Neural cell (in vitro differentiated cells): ENCODE results near the gene SEC61G. TPM values are rescaled to one million over a fixed set of nuclear protein-coding genes. Genes with fewer than 3 reads are reported as not detected.

Source experiments
- H2AFZ ChIP-seq: fragments of 200-600, 300-800 bp; sonication (generic), shearing (Covaris generic); 2 replicates; pipeline ENCODE4 v1.6.0; 2014; ENCODE audit warnings: low read depth, mild to moderate bottlenecking, antibody characterized with exemption, low read length, moderate library complexity
- H3F3A ChIP-seq: fragments of 200-600 bp; shearing (Covaris generic); 2 replicates; pipeline ENCODE4 v1.6.1; 2016; ENCODE audit warnings: mild to moderate bottlenecking, moderate library complexity, mixed read lengths, antibody characterized with exemption, low read length; ENCODE audit not compliant: insufficient read depth, poor library complexity, severe bottlenecking
- H3K27ac ChIP-seq: fragments of 200-600, 300-800 bp; sonication (generic), shearing (Covaris generic); 2 replicates; pipeline ENCODE4 v1.5.1; 2014; ENCODE audit warnings: mild to moderate bottlenecking, low read length, moderate library complexity
- H3K27me3 ChIP-seq: fragments of 300-800, 200-600 bp; sonication (generic), shearing (Covaris generic); 2 replicates; pipeline ENCODE4 v1.6.0; 2014; ENCODE audit warnings: mild to moderate bottlenecking, low read depth, low read length, moderate library complexity; ENCODE audit not compliant: insufficient read depth
- H3K36me3 ChIP-seq: fragments of 300-800, 200-600 bp; sonication (generic), shearing (Covaris generic); 2 replicates; pipeline ENCODE4 v1.5.1; 2014; ENCODE audit warnings: mild to moderate bottlenecking, antibody characterized with exemption, low read length, moderate library complexity; ENCODE audit not compliant: insufficient read depth
- H3K4me2 ChIP-seq: fragments of 300-800, 200-600 bp; sonication (generic), shearing (Covaris generic); 2 replicates; pipeline ENCODE4 v1.6.0; 2014; ENCODE audit warnings: mild to moderate bottlenecking, low read length
- H3K4me3 ChIP-seq: fragments of 300-800, 200-600 bp; sonication (generic), shearing (Covaris generic); 2 replicates; pipeline ENCODE4 v1.5.1; 2014; ENCODE audit warnings: mild to moderate bottlenecking, low read length, moderate library complexity
- H3K79me2 ChIP-seq: fragments of 200-600 bp; shearing (Covaris generic); replicated peaks from 2 replicates; pipeline ENCODE4 v1.6.0; 2014; ENCODE audit warnings: mild to moderate bottlenecking, low read length, moderate library complexity; ENCODE audit not compliant: insufficient read depth
- H3K9ac ChIP-seq: fragments of 300-800, 200-600 bp; sonication (generic), shearing (Covaris generic); 2 replicates; pipeline ENCODE4 v1.6.1; 2016; ENCODE audit warnings: mild to moderate bottlenecking, low read length, mixed read lengths
- H3K9me2 ChIP-seq: fragments of 200-600 bp; shearing (Covaris generic); 2 replicates; pipeline ENCODE4 v1.6.1; 2016; ENCODE audit warnings: mild to moderate bottlenecking, low read length, mixed read lengths; ENCODE audit not compliant: insufficient read depth
- H3K9me3 ChIP-seq: fragments of 200-600, 300-800 bp; sonication (generic), shearing (Covaris generic); 2 replicates; pipeline ENCODE4 v1.6.1; 2016; ENCODE audit warnings: mild to moderate bottlenecking, mixed run types, low read length, moderate library complexity, mixed read lengths
- H4K20me1 ChIP-seq: fragments of 200-600 bp; shearing (Covaris generic); 2 replicates; pipeline ENCODE4 v1.6.1; 2016; ENCODE audit warnings: mild to moderate bottlenecking, mixed run types; ENCODE audit not compliant: insufficient read depth
- CTCF ChIP-seq: fragments of 450-650 bp; IDR thresholded peaks from 2 replicates; pipeline ENCODE4 v1.5.1; 2014; ENCODE audit warnings: antibody characterized with exemption, mild to moderate bottlenecking, moderate library complexity; ENCODE audit not compliant: poor library complexity, severe bottlenecking
- EP300 ChIP-seq: fragments of 450-650 bp; conservative IDR thresholded peaks from 2 replicates; pipeline ENCODE4 v1.6.1; 2014; ENCODE audit warnings: antibody characterized with exemption, mild to moderate bottlenecking, moderate library complexity; ENCODE audit not compliant: poor library complexity, severe bottlenecking
- EZH2 ChIP-seq: fragments of 200-600, 300-800 bp; shearing (Covaris generic), sonication (generic); IDR thresholded peaks from 2 replicates; pipeline ENCODE4 v1.6.1; 2014; ENCODE audit warnings: antibody characterized with exemption, low read length, borderline replicate concordance, mild to moderate bottlenecking; ENCODE audit not compliant: insufficient read depth, poor library complexity, severe bottlenecking
- MXI1 ChIP-seq: fragments of 450-650 bp; conservative IDR thresholded peaks from 2 replicates; pipeline ENCODE4 v1.6.1; 2014; ENCODE audit warnings: antibody characterized with exemption, mild to moderate bottlenecking; ENCODE audit not compliant: poor library complexity, severe bottlenecking
- POLR2AphosphoS5 ChIP-seq: IDR thresholded peaks from 2 replicates; pipeline ENCODE4 v1.6.1; 2012
- RAD21 ChIP-seq: fragments of 450-650 bp; conservative IDR thresholded peaks from 2 replicates; pipeline ENCODE4 v1.6.1; 2014; ENCODE audit warnings: antibody characterized with exemption, mild to moderate bottlenecking, moderate library complexity
- REST ChIP-seq: IDR thresholded peaks from 2 replicates; pipeline ENCODE4 v1.6.1; 2012; ENCODE audit warnings: borderline replicate concordance
- SMC3 ChIP-seq: fragments of 450-650 bp; conservative IDR thresholded peaks from 2 replicates; pipeline ENCODE4 v1.6.1; 2014; ENCODE audit warnings: antibody characterized with exemption, mild to moderate bottlenecking, moderate library complexity; ENCODE audit not compliant: poor library complexity
- TAF1 ChIP-seq: IDR thresholded peaks from 2 replicates; pipeline ENCODE4 v1.6.1; 2012; ENCODE audit warnings: low read depth
- polyA plus RNA-seq: library from polyadenylated mRNA; depleted of rRNA; stranded (reverse); fragments of >200 nt; gene quantifications from 2 replicates; pipeline ENCODE4 v1.2.3, GENCODE V29; 2014

SEC61G gene
- polyA plus RNA-seq, 1 donor from 2014 or later, result 2,117 TPM

- Histone ChIP-seq H3F3A (no peaks in the 10 kb centered on the region), H3K9me2 (no peaks in the 10 kb centered on the region), H3K79me2 (no peaks in the 10 kb centered on the region), H2AFZ (no peak overlapping the region), H3K4me2 (no peak overlapping the region), H3K27ac (no peak overlapping the region), H3K4me3 (no peak overlapping the region), H4K20me1 (no peaks in the 10 kb centered on the region), H3K9ac (no peak overlapping the region), H3K27me3 (no peaks in the 10 kb centered on the region), H3K36me3 (no peaks in the 10 kb centered on the region), H3K9me3 (no peaks in the 10 kb centered on the region)
- no peak for TF ChIP-seq EP300
- TF ChIP-seq POLR2AphosphoS5, result no peak
- TF ChIP-seq TAF1, result no peak
- TF ChIP-seq MXI1, result no peak
- no peak for TF ChIP-seq EZH2
- no peak for TF ChIP-seq SMC3
- no peak for TF ChIP-seq REST
- TF ChIP-seq CTCF, result no peak
- no peak for TF ChIP-seq RAD21
These were observed 24.9 kb upstream of the SEC61G start for GRCh38 chr7:54783952-54784351.

- Histone ChIP-seq H3K27ac (no peak overlapping the region), H3F3A (no peaks in the 10 kb centered on the region), H3K36me3 (no peaks in the 10 kb centered on the region), H3K9ac (no peak overlapping the region), H3K79me2 (no peaks in the 10 kb centered on the region), H3K27me3 (no peaks in the 10 kb centered on the region), H3K9me3 (no peaks in the 10 kb centered on the region), H2AFZ (no peak overlapping the region), H3K9me2 (no peaks in the 10 kb centered on the region), H4K20me1 (no peaks in the 10 kb centered on the region), H3K4me3 (no peak overlapping the region), H3K4me2 (no peak overlapping the region)
- TF ChIP-seq EZH2 (no peak), CTCF (no peak), POLR2AphosphoS5 (no peak), REST (no peak), EP300 (no peak), MXI1 (no peak), RAD21 (no peak), TAF1 (no peak), SMC3 (no peak)
These were observed 23.8 kb upstream of the SEC61G start for GRCh38 chr7:54782829-54783228.
